Vagina (tissue), 2 donors: Measurements from ENCODE around the gene TRIP4.

ENCODE experiments used
- POLR2AphosphoS5 ChIP-seq, 2 donors: sonication (generic); formaldehyde crosslinking; IDR thresholded peaks; one replicate each; pipeline ENCODE4 v1.9.0; 2017; ENCODE audit warnings: antibody characterized with exemption in 2 of 2, mild to moderate bottlenecking in 2 of 2, low read depth in 1 of 2; ENCODE audit not compliant: insufficient read depth in 1 of 2
- TF ChIP-seq, protein P1 (sequence below), 3 experiments: fragments of 450-650 bp in 2 of 3; fragments of 200-600 bp in 1 of 3; sonication (generic) in 1 of 3; IDR thresholded peaks; one replicate each; pipeline ENCODE4 v1.5.1; 2017 to 2019; ENCODE audit warnings: antibody characterized with exemption in 3 of 3, mild to moderate bottlenecking in 2 of 3, moderate library complexity in 2 of 3

DNA sequence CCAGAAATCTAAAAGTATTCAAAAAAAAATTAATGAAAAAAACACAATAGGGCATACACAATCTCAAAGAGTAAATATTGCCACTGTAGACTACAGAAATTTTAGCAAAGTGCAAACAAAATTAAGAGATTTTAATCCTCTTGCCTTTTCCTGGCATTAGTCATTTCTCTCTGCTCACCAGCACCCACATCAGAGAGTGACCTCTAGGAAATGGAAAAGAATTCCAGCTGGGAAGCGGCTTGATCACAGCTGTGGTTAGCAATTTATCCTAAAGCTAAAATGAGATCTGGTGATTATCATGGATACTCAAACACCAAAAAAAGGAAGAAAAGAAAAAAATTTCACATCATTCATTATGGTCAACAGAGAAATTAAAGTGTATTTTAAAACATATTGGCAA lies 39.2 kb upstream of the TRIP4 start:
- TF ChIP-seq, protein P1, sequence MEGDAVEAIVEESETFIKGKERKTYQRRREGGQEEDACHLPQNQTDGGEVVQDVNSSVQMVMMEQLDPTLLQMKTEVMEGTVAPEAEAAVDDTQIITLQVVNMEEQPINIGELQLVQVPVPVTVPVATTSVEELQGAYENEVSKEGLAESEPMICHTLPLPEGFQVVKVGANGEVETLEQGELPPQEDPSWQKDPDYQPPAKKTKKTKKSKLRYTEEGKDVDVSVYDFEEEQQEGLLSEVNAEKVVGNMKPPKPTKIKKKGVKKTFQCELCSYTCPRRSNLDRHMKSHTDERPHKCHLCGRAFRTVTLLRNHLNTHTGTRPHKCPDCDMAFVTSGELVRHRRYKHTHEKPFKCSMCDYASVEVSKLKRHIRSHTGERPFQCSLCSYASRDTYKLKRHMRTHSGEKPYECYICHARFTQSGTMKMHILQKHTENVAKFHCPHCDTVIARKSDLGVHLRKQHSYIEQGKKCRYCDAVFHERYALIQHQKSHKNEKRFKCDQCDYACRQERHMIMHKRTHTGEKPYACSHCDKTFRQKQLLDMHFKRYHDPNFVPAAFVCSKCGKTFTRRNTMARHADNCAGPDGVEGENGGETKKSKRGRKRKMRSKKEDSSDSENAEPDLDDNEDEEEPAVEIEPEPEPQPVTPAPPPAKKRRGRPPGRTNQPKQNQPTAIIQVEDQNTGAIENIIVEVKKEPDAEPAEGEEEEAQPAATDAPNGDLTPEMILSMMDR (IDR thresholded peaks at IDR 0.05) = no peak
- no peak for TF ChIP-seq POLR2AphosphoS5 (IDR thresholded peaks at IDR 0.05; ENCODE audit: insufficient read depth in 1 of 2, low read depth in 1 of 2)
